Measurements from ENCODE around the gene TSKU. TPM values are rescaled to one million over a fixed set of nuclear protein-coding genes. Genes with fewer than 3 reads are reported as not detected.
A peak's percentile ranks its signal among the peaks of the same experiment; 100 is the strongest.

Gene TSKU
- total and polyA plus RNA-seq, 9 of the 15 experiments (the other 6 are each of a cell fraction or from before 2014, with no cell fraction given): 0.60 to 11.9 (median 8.4) TPM

- TF ChIP-seq RBM25 (IDR thresholded peaks at IDR 0.05; ENCODE audit: low read depth, low read length, severe bottlenecking): peak; percentile 59
- no peak for TF ChIP-seq JUND (IDR thresholded peaks at IDR 0.05; ENCODE audit: borderline replicate concordance, low read depth, low read length)
- TF ChIP-seq JUND (tag; IDR thresholded peaks at IDR 0.05; ENCODE audit: borderline replicate concordance, low read depth, low read length): no peak
- TF ChIP-seq HDAC1 (IDR thresholded peaks at IDR 0.05): peak in 1 of 2 experiments; percentile 21; a peak in 1 of 4 replicates
Observed at GRCh38 chr11:76738618-76739240, 44.4 kb upstream of the TSKU start (continued).

GRCh38 chr11:76739798-76740197, 43.4 kb upstream of the TSKU start:
- no peaks in the 10 kb centered on the region for H4K20me1 ChIP-seq (replicated peaks; ENCODE audit: control insufficient read depth, insufficient read depth, low read length)
- DNase-seq (ENCODE audit: extremely low read depth in 1 of 4, low spot score in 3 of 4) (no peak), ATAC-seq (no peak), FAIRE-seq (no peak)
- H3K79me2 ChIP-seq (ENCODE audit: control insufficient read depth, insufficient read depth, low read length): no peaks in the 10 kb centered on the region
- H3K27me3 ChIP-seq (ENCODE audit: control insufficient read depth in 2 of 2, insufficient read depth in 2 of 2, low read length in 2 of 2): no peaks in the 10 kb centered on the region
- no peaks in the 10 kb centered on the region for H3K9me1 ChIP-seq (ENCODE audit: control insufficient read depth, insufficient read depth, low read length)
- TF ChIP-seq CEBPG (CRISPR knock-in tag; IDR thresholded peaks at IDR 0.05): peak; percentile 61
- TF ChIP-seq CEBPG (tag; conservative IDR thresholded peaks at IDR 0.05 in 1 of 2, IDR thresholded peaks at IDR 0.05 in 1 of 2): peak; percentile 67 to 91; a peak in 3 of 4 replicates
- no peak for TF ChIP-seq KAT2B (IDR thresholded peaks at IDR 0.05; ENCODE audit: low read depth, low read length)
- peak; percentile 96 for TF ChIP-seq CEBPB (tag; IDR thresholded peaks at IDR 0.05)
- CTCF ChIA-PET (ENCODE audit: low intra/inter-chr PET ratio): no interaction called here
- H2AFZ ChIP-seq (ENCODE audit: low read depth, low read length): no peak overlapping the region
- H3K4me2 ChIP-seq (ENCODE audit: insufficient read depth, low read length): no peak overlapping the region
- intact Hi-C loops (cut with micrococcal nuclease) (no loop called here), in situ Hi-C loops (cut with MboI) (loop anchor here (5.0 kb wide), 2 partner anchors 43 to 178 kb away; partner anchors contain the start of gene TSKU)
- H3K4me3 ChIP-seq: no peak overlapping the region
- H3K9ac ChIP-seq (ENCODE audit: insufficient read depth in 1 of 2, low read depth in 2 of 2, low read length in 2 of 2): no peak overlapping the region
- POLR2A ChIA-PET: interaction anchor here (1.0 kb wide), 1 partner anchor 9 kb away, joined by 3 read pairs; no protein-coding TSS in a partner anchor
- WGBS (ENCODE audit: insufficient coverage, low coverage, missing lambda C conversion rate): 55% methylated on average over 6 of the region's 6 CpGs
- BruUV-seq (replicated peaks): no TSS peak
- H3K27ac ChIP-seq (ENCODE audit: extremely low read depth, low read depth, low read length): no peak overlapping the region
- H3K4me1 ChIP-seq (replicated peaks in 1 of 2; ENCODE audit: control insufficient read depth in 2 of 2, insufficient read depth in 2 of 2, low read length in 2 of 2): peaks cover 27 to 39% of the 10 kb centered on the region in 2 experiments
- no peaks in the 10 kb centered on the region for H3K9me3 ChIP-seq (replicated peaks; ENCODE audit: control insufficient read depth, insufficient read depth, low read depth, low read length)
- no peaks in the 10 kb centered on the region for H3K36me3 ChIP-seq (ENCODE audit: control insufficient read depth, insufficient read depth, low read length)

Data from K562 (cell line).